A673 (cell line): ENCODE data around the gene GJC2.

Source experiments
- CTCF ChIP-seq: fragments of 300-800, 200-600 bp; sonication (generic); conservative IDR thresholded peaks from 2 replicates; pipeline ENCODE4 v1.5.1; 2017; ENCODE audit warnings: low read depth, mild to moderate bottlenecking, antibody characterized with exemption, low read length, moderate library complexity, mixed read lengths
- EZH2 ChIP-seq: fragments of 200-600 bp; sonication (generic); IDR thresholded peaks from 2 replicates; pipeline ENCODE4 v1.6.1; 2017; ENCODE audit warnings: borderline replicate concordance, low read depth, mild to moderate bottlenecking, mixed read lengths, antibody characterized with exemption, low read length; ENCODE audit not compliant: poor library complexity, severe bottlenecking

GRCh38 chr1:228108742-228109072 lies 41.0 kb upstream of the GJC2 start:
- TF ChIP-seq CTCF (no peak), EZH2 (no peak)
